Bone marrow (tissue), 2 donors: ENCODE results near the gene TNFRSF25.

Source experiments
- DNase-seq, 2 donors: peaks; one replicate each; lab custom pipeline; 2025; lab: John Stamatoyannopoulos, UW

Gene TNFRSF25

DNA sequence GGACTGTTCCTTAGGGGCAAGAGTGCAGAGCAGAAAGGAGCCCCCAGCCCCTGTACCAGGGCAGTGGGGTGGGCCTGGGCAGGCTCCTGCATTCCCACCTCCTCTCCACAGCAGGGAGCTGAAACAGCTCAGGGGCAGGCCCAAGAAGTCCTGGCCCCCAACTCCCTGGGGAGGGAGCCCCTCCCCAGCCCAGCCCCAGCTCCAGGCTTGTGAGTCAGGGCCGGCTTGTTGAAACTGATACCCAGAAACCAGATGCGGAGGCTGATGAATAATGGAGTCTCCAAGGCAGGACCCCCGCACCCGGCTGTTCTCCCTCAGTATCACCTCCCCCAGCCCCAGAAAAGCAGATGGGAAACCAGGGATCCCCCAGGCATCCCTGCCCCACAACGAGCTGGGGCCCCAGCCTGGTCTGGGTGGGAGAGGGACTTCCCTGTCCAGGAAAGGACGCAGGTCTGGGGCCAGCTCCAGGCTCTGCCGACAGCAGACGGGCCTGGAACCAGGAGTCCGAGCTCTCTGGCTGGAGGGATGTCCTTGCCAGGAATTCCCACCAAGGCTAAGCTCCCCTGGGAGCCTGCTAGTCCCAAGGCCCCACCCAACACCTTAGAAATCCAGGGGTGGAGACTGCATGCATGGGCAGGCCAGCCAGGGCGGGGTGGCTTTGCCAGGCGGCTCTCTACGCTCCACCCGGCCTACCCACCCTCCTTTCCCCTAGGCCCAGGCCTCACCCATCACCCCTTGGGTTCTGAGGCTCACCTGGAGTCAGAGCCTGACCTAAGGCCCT is 22.8 kb upstream of the TNFRSF25 start:
- DNase-seq, result no peak

DNA sequence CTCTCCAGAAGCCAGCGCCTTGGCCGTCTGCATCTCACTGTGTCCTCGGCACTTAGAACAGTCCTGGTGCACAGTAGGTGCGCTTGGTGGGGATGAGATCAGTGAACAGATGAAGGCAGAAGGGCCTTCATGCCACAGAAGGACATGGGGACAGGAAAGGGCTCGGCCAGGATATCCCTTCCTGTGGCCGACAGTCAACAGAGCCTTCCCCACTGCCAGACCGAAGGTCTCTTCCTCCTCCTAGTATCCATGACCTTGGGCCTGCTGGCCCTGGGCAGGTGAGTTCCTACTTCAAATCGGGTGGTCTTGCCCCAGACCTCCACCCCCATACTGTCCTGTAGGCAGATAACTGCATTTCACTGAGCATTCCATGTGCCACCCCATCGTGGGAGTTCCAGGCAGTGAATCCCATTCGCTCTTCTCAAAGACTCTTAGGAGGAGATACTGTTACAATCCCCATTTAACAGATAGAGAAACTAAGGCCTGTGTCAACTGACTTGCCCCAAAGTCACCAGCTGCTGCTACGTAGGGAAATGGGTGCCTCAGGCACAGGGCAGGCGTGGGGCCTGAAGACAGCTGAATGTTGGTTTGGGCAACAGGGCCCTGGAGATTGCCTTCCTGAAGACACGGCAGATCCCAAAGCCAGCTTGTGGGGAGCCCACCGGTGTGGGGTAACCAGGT is 22.0 kb upstream of the TNFRSF25 start:
- no peak for DNase-seq

DNA sequence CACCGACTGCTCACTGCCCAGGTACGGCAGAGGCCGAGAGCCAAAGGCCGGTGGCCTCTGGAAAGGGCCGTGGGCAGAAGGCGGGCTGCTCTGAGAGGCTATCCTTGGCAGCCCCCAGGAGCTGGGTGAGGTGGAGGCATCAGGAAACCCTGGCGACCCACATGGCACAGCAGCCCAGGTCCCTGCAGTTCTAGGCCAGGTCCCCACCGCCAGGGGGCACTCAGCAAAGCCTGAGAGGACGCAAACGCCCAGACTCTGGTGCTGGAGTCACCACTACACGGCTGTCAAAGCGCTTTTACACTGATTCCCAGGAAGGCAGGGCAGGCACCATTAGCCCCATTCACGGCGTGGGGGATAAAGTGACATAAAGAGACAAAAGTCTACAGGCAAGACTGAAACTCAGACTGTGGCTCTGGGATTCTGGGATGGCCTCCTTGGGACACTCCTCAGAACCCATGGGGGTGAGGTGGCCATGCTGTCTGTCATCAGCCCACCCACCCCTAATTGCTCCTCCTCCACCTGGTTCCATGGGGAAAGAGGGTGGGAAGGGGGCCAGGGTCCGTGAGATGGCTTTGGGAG is 20.5 kb upstream of the TNFRSF25 start:
- peak; percentile 57 to 63 for DNase-seq

DNA sequence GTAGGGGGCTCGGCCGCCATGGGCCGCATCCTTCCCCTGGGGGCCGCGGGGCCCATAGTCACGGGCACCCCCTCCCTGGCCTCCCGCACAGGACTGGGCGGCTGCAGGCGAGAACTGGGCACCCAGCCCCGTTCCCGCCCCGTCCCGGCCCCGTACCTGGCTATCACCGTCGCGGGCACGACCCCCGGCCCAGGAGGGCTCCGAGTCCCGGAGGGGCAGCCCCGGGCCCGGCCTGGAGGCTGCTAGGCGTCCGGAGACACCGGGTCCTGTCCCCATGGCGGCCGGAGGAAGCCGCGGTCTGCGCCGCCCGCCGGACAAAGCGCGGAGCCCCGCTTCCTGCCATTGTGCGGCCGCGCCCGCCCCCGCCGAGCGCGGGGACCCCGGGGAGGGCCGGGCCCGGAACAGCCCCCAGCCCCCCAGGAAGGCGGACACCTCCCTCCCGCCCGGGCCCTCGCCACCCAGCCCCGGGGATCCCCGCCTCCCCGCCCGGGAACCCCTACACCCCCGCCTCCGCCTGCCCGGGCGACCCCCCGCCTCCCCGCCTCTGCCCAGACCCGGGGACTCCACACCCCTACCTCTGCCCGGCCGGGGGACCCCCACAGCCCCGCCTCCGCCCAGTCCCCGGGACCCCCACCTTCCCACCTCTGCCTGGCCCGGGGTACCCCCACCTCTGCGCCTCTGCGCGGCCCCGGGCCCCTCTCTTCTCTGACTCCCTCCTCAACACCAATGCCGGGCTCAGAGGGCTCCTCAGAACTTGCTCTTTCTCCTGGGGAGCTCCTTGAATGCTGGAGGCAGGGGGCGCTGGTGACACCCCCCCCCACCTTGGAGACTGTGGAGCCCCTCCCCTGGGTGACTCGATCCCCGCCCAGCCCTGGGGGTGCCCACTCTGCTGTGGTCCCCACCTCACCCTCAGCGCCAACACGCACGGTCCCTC is 19.5 kb upstream of the TNFRSF25 start:
- DNase-seq, result no peak

DNA sequence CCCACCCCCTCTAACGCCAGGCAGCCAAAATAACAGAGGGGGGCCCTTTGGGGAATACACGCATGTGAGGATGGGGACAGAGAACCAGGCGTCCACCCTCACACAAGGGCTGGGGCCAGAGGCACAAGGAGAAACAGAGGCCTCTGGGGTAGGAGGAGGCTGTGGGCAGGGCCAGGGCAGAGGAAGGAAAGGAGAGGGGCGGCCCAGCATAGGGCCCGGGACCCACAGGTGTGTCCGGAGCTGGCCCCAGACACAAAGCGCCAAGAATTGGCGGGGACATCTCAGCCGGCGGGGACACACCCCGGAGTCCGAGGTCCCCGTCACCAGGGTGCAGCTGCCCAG is 18.8 kb upstream of the TNFRSF25 start:
- DNase-seq, result no peak

DNA sequence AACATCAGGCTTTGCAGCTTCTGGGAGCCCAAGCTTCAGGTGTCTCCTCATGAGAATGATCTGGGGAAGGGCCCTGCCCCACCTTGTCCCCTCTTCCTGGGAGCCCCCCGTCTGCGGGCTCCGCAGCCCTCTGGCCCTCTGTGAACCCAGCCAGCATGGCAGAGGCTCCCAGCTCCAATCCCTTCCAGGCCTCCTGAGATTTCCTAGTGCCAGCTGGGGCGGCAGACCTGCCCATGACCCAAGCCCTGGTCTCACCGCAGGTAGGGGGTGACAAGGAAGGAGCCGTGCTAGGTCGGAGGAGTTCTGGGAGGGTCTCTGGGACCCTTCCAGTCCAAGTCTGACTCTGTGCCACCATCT is 17.8 kb upstream of the TNFRSF25 start:
- DNase-seq, result no peak

DNA sequence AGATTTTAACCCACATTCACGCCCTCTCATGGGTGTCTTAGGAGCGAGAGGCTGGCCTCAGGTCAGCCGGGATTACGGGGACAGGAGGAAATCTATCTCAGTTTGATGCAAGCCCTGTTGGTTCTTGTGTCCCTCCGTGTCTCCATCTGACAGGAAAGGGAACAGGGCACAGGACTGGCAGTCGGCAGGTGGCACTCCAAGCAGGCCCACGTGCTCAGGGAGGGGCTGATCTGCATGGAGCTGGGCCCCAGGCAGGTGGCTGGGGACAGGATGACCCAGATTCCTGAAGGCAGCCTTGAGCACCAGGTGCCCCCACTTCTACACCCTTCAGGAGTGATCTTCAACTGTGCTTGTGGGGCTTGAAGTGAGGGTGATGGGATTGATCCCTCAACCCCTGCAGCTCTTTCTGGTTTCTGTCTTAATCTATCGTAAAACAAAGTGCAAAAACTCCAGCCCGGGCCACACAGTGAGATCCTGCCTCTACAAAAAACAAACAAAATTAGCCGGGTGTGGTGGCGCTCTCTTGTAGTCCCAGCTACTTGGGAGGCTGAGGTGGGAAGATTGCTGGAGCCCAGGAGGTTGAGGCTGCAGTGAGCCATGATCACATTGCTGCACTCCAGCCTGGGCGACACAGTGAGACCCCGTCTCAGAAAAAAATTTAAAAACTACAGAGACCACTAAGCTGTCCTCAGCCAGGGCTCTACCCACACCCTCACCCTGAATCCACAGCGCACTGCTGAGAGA is 17.2 kb upstream of the TNFRSF25 start:
- no peak for DNase-seq

DNA sequence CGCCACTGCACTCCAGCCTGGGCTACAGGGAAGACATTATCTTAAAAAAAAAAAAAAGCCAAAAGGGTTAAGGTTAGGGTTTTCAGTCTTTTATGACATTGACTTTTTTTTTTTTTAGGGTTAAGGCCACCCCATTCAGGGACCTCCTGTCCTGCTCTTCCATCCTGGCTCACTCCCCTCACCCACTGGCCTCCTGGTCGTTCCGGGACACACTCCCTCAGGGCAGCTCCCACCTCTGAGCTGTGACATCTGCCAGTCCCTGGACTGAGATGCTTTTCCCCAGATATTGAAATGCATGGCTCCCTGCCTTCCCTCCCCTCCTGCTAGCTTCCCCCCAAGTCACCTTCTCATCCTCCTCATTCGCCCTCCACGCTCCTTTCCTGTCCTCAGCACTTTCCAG is 15.8 kb upstream of the TNFRSF25 start:
- DNase-seq, result no peak

DNA sequence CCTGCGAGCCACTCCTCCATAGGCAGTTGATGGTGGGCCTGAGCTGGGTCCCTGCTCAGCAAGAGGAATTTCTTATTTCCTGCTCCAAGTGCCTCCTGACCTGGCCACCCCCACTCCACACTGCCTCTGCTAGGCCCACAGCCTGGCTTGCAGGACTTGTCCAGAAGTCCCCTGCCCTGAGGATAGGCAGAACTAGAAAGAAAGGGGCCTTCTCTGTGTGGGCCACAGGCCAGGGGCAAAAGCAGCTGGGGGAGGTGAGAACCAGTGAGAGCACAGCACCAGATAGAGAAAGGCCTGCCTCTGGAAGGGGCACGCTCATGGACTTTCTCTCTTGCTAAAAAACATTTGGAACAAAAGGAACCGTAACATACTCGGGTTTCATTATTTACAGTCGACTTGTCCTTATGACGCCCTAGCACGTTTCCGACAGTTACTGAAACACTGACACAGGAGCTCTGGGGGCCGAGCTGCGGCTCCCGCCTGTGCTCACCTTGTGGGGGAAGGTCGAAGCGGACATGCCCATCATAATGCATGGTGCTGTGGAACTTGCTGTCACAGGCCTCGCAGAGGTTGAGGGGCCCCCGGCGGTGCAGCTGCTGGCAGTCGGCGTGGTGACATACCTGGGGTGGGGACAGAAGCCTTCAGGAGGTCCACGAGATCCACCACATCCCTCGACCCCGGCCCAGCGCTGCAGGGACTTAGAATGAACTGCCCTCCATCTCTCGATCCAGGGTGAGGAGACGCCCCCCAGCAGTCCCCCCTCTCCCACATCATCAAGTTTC is 11.3 kb upstream of the TNFRSF25 start:
- no peak for DNase-seq

DNA sequence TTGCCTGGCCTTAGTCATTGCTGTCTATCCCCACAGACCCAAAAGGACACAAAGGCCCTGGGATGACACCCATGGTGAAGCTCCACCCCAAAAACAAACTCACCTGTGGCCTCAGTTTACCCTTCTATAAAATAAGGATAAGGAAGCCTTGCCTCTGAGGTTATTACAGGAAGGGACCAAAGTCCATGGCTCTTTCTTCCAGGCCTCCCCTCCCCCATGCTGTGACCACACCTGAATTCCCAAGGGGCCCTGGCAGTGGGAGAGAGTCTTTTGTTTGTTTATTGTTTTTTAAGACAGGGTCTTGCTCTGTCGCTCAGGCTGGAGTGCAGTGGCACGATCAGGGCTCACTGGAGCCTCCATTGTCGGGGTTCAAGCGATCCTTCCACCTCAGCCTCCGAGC is 10.5 kb upstream of the TNFRSF25 start:
- DNase-seq, result no peak

DNA sequence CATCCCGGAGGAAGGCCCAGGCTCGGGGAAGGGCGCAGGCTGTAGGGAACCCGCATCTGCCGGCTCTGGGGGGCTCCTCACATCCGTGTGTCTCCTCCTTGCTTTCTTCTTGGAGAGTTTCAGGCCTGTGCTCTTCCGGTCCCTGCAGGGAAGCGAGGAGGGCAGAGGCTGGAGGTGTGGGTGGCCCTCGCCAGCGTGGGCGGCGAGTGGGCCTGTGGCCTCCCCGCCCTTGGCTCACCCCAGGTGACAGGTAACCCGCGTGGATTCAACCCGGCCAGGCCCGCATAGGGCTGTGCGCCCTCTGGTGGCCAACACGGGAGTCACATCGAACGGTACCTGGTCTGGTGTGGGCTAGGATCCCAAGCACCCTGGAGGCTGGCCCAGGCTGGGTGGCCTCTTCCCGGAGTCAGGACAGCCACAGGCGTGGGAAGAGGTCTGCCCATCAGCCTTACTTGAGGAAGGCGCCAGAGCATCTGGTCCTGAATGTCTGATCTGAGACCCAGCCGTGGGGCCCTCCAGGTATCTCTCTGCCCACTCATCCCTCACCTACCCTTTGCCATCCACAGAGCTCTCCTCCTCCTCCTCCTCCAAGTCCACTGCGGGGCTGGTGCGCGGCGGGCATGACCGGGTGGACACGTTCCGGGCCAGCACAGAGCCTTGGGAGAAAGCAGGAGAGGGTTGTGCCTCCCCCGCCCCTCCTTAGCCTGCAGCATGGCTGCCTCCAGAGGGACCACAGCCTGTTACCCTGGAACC is 9.6 kb upstream of the TNFRSF25 start:
- DNase-seq, result peak in 1 of 2 donors; percentile 6

DNA sequence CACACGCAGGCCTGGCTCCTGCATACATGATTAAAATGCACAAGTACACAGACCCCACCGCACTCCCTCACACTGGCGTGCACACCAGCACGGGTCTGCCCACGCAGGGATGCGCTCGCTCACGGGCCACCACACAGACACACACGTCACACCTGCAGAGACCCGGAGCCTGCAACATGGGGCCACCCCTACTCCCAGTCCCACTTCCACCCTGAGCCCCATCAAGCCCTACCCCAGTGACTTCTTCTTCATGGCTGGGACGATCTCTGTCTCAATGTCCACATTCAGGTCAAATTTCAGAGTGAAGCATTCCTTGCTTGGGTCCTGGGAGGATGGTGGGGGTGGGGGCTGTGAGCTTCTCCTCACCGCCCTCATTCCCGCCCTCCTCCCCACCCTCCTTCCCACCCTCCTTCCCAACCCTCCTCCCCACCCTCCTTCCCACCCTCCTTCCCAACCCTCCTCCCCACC is 8.9 kb upstream of the TNFRSF25 start:
- DNase-seq, result no peak

DNA sequence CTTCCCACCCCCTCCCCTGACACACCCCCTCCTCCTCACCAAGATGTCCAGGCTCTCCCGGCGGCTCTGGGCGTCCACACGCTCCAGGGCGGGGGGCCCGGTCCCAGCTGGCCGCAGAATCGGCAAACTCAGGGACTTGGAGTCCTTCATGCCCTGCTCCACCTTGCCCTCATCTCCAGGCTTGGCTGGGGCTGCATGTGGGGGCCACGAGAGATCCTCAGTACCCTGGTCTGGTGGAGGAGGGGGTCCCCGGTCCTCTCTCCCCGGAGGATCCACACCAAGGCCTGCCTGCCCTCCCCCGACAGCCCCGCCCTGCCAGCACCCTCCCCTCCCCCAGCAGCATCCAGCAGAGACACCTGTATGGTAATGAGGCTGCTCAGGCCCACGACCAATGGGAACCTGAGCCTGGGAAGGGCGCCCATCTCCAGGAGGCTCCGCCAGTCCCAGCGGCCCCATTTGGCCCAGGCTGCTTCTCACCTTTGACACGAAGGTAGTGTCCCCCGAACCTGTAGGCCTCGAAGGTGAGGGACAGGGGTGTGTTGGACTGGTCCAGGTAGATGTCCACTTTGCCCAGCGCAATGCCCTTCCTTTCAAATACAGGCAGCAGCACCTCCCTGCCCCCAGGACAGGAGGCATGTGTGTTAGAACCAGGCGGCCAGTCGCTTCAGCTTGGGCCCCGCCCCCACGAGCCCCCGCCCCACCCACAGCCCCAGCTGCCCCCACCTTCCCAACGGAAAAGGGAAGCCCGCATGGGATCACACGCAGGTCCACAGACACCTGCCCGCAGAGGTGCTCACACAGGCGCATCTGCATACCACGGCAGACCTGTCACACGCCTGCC is 8.2 kb upstream of the TNFRSF25 start:
- no peak for DNase-seq

DNA sequence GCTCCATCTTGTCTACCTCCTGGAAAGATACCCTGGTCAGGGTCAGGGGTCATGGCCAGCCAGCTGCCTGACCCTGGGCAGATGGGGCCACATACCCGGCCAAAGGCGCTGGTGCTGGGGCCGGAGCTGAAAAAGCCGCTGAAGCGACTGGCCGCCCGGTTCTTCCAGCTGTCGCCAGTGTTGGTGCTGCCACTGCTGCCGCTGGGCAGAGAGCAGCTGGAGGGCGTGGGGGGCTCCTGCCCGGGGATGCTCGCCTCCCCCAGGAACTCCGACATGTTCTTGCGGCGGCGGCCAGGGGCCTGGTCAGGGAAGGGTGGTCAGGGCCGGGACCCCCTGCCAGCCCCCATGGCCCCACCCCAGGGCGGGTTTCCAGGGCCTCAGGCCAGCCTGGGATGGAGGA is 7.2 kb upstream of the TNFRSF25 start:
- no peak for DNase-seq

DNA sequence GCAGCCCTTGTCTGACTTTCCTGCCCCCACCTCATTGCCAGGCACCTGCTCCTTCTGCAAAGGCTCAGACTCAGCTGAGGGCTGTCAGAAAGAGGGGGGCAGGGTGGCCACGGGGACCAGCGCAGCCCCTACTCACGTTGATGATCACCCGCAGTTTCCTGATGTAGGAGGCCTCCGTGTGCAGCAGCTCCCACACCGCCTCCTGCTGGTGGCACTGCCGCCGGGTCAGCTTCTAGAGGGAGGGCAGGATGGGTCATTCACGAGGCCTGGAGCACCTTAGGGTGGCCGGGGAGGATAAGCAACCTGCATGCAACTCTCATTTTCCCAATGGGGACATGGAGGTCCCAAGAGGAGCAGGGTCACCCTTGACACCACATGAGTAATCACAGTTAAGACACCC is 6.4 kb upstream of the TNFRSF25 start:
- DNase-seq, result no peak

DNA sequence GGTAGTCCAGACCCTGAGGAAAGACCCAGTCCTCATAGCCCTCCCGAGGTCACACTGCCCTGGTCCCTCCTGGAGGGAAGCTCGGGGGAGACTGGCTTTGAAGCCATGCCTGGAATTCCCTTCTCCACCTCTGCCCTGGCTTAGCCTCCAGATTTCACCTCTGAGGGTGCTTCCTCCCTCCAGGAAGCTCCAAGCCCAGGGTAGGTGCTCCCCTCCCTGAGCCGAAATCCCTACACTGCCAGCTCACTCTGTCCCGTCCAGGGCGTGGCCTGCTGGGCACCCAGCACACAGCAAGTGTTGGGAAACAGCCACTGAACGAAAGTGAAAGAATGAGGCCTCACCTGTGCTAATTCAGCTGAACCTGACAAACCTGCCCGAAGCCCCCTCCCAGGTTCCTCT is 6.0 kb upstream of the TNFRSF25 start:
- no peak for DNase-seq

DNA sequence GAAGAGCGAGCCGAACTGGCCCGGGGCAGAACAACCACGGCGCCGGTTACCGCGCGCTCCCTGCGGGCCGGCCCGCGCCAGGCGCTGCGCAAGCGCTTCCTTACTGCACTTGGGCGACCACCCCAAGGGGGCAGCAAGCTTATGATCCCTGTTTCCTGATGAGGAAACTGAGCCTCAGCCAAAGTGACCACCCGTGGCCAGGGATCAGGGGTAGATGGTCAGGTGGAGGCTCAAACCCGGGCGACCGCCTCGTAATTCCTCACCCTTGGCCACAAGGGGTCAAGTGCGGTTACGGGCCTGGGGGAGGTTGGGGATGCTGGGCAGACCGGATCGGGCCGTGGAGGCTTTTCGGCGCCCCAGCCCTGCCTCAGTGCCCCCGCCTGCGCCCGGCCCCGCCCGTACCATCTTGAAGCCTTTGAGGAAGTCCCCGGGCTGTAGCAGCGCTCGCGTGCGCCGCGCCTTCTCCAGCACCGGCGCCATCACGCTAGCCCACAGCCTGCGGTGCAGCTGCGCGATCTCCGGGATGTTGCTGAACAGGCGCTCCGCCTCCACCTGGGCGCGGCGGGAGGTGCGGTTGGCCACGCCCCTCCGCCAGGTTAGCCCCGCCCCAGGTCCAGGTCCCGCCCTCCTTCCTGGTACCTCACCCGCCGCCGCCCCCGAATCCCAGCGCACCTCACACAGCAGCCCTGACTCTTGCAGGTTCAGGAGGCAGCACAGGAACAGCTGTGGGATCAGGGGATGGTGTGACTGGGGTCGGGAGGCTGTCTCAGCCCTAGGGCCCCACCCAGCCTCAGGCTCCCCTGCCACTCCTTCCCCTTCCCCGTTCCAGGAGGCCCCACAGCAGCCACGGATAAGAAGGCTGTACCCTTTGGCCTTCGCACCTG is 5.4 kb upstream of the TNFRSF25 start:
- DNase-seq, result no peak
